HG02763 (cell line): ENCODE measurements around the gene PCDHGB2.
"Not testable (repeated sequence)": the region's sequence is repeated elsewhere in the genome, so short reads cannot be mapped to it uniquely, and the experiment has no call there.

Experiments used
- ATAC-seq: cut with Tn5 transposase; IDR thresholded peaks from one replicate; pipeline ENCODE4 v1.9.1; 2021; ENCODE audit warnings: mild to moderate bottlenecking, moderate library complexity; ENCODE audit not compliant: unreplicated experiment

PCDHGB2 gene

GRCh38 chr5:141383345-141383744, 23.6 kb downstream of the PCDHGB2 start:
- no peak for ATAC-seq

- ATAC-seq: no peak
Observed at GRCh38 chr5:141384471-141385267, 24.9 kb downstream of the PCDHGB2 start.

- peak; percentile 92 for ATAC-seq
Observed at GRCh38 chr5:141387557-141388311, 27.9 kb downstream of the PCDHGB2 start, which contains the start of gene PCDHGB4. PCDHGB4 (plus strand) TSS chr5:141387698; CDS start chr5:141387885, 187 bp downstream.

- no peak for ATAC-seq
Observed at GRCh38 chr5:141388661-141389060, 28.9 kb downstream of the PCDHGB2 start.

- ATAC-seq: no peak
Observed at GRCh38 chr5:141389153-141390042, 29.6 kb downstream of the PCDHGB2 start.

- no peak for ATAC-seq
Observed at GRCh38 chr5:141392429-141393198, 32.8 kb downstream of the PCDHGB2 start, which contains the start of gene PCDHGA8. PCDHGA8 (plus strand) TSS chr5:141392633; CDS start chr5:141392814, 181 bp downstream.

- no peak for ATAC-seq
Observed at GRCh38 chr5:141393267-141393666, 33.5 kb downstream of the PCDHGB2 start.

GRCh38 chr5:141394401-141395187, 34.8 kb downstream of the PCDHGB2 start:
- not testable (repeated sequence) for ATAC-seq

GRCh38 chr5:141397756-141398551, 38.2 kb downstream of the PCDHGB2 start, which contains the start of gene PCDHGB5:
PCDHGB5 (plus strand) TSS chr5:141397947; CDS start chr5:141398128, 181 bp downstream.
- peak; percentile 98 for ATAC-seq

GRCh38 chr5:141398608-141399007, 38.8 kb downstream of the PCDHGB2 start:
- ATAC-seq: no peak

- no peak for ATAC-seq
Observed at GRCh38 chr5:141399555-141400258, 39.9 kb downstream of the PCDHGB2 start.

- no peak for ATAC-seq
Observed at GRCh38 chr5:141402553-141403243, 42.9 kb downstream of the PCDHGB2 start, which contains the start of gene PCDHGA9. PCDHGA9 (plus strand) TSS chr5:141402778; CDS start chr5:141402953, 175 bp downstream.

- no peak for ATAC-seq
Observed at GRCh38 chr5:141403387-141403786, 43.6 kb downstream of the PCDHGB2 start.

- ATAC-seq: peak; percentile 65
Observed at GRCh38 chr5:141407790-141408505, 48.2 kb downstream of the PCDHGB2 start, which contains the start of gene PCDHGB6. PCDHGB6 (plus strand) TSS chr5:141408021; CDS start chr5:141408203, 182 bp downstream.

- ATAC-seq: no peak
Observed at GRCh38 chr5:141409598-141410306, 50.0 kb downstream of the PCDHGB2 start.

GRCh38 chr5:141411575-141411974, 51.8 kb downstream of the PCDHGB2 start:
- no peak for ATAC-seq
